ENCODE results near the gene ROCK2.

- no peak for TF ChIP-seq CTCF (IDR thresholded peaks at IDR 0.05; ENCODE audit: poor library complexity)
- TF ChIP-seq EZH2 (IDR thresholded peaks at IDR 0.05; ENCODE audit: borderline replicate concordance) = no peak
Measured at GRCh38 chr2:11364565-11364887, 20.1 kb upstream of the ROCK2 start.
